ENCODE measurements around the gene STARD10.

The STARD10 gene

DNA sequence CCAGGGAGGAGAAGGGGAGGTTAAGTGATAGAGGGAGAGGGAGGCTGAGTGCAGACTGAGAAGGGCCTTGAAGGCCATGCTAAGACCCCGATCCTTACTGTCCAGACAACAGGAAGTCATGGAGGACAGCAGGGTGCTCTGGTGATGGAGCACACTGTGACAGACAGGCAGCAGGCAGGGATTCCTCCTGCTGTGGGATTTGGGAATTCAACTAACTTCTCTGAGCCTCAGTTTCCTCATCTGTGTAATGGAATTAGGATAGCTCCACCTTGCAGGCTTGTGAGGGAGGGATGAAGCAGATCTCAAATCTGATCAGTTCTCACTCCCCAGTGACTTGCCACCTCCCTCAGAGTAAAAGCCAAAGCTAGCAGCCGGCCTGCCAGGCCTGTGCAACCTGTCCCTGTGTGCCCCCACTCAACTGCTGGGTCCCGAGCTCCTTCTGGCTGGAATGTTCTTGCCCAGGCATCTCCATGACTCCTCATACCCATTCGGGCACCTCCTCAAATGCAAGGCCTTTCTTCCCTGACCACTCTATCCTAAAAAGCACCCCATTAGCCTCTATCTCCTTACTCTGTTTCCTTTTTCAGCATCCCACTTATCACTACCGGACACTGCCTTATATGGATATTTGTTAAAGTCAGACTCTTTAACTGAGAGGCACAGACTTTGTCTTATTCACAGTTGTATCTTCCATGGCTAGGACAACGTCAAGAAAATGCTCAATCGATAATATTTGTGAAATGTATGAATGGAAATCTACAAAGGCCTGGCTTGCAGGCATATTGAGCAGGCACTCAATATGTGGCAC is 51.1 kb downstream of the STARD10 start:
- DNase-seq: no peak

DNA sequence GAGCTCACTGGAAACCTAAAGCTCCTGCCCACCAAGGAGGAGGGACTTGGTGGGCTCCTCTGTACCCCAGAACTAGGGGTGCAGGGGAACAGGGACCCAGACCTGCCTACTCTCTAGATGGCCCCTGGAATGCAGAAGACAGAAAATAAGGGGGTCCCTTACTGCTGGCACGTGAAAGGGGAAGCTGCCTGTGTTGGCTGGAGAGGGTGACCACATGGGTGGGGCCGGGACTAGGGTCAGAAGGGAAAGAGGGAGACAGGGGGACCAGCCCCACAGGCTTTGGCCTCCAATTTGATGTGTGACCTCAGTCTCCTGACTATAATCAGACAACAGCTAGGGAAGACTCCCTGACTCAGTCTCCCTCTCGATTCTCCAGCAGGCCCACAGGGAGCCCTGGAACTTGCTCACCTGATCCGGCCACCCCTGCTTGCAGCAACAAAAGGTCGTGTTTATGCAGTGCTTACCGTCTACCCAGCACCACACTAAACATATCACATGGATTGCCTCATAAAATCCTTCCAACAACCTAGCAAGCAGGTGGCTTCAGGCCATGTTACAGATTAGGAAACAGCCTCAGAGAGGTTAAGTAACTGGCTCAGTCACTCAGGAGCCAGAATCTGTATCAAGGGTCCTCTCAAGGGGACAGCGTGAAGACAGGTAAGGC is 51.9 kb downstream of the STARD10 start:
- DNase-seq: peak in 1 of 3 experiments; percentile 9

DNA sequence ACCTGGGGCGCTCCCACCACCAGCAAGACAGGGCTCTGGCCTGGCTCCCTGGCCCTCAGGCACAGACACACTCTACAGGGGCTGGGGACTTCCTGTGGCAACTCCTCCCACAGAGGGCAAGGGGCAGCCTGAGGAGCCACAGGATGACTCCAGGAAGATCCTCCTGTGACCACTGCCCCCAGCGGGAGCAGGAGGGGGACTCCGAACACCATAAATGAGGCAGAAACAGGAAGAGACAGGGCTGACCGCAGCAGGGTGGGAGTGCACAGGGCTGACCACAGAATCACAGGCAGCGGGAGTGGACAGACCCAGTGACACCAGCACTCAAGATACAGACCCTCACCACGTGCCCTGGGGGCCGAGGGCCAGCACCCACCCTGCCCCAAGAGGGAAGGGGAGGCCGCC is 52.4 kb downstream of the STARD10 start:
- DNase-seq: no peak

DNA sequence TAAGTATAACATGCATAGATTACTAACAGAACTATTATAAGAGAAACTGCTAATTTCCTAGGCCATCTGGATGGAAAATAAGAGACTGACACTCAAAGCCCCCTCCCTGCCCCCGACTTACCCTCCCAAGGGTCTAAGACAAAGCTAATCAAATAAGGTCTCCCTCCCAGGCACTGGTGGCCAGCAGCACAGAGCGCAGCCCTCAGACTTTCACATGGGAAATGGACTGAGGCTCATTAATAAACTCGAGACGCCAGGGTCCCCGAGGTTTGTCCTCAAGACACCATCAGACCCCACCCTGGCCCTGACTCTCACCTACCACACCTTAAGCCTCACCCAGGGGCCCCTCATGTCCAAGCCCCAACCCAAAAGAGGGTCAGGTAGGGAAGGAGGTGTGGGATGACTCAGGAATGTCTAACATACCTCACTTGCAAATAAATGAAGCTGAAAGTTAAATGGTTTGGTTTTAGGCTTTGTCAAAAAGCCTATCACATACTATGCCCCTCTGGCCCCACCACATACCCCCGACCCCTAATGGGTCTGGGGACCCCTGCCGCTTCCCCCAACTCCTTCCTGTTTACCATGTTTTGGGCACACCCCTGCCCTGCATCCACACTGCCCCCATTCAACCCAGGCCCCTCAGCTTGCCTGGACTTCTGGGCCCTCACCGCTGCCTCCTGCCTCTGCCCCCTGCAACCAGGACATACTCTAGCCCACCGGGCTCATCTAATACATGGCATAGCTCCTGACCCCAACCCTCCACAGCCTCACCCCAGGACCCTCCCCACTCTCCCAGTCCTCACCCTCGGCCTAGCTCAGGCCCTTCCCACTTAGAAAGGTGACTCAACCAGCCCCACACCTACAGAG is 53.1 kb downstream of the STARD10 start:
- no peak for DNase-seq

DNA sequence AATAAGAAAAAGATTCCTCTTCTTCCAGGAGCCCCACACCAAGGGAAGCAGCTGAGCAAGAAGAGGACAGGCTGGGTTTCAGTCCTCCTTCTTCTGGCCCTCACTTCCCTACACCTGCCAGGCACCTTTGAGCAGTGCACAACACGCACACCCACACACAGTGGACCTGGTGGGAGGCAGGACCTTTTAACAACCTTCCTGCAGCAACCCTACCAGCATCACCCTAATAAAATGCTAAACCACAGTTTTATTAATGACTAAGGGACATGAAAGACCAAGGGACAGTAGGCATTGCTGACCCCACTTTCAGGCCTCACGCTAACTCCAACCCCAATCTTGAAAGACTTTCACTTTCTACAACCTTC is 53.8 kb downstream of the STARD10 start:
- DNase-seq: no peak

DNA sequence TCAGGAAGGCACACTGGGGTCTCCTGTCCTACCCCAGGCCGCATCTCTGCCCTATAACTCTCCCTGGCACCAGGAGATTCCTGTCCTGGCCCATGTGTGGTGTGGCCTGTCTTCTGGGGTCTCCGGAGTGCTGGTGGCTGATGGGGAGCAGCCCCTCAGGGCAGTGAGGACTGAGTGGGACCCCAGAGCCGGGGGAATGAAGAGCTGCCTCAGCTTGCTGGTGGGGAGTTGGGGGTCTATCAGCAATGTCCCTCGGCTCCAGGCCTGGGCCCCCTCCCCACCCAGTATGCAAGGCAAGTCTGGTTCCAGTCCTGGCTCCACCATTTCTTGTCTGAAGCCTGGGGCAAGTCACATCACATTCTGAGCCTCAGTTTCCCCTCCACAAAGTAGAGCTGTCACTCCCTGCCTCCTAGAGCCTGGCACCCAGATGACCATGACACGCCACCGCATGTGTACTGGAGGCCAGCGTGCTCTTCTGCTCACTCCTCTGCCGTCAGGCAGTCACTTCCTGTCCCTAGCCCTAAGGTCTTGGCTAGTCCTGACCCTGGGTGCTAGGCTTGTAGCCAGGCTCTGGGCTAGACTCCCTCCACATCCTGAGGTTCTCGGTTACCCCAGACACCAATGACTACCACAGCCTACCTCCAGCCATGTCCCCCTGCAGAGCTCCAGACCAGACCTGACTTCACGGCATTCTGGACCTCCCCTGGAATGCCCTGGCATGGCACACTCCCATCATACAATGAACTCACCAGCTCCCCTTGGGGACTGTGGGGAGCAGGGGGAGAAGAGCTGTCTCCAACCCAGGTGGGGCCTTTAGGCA is 54.4 kb downstream of the STARD10 start:
- DNase-seq: no peak

DNA sequence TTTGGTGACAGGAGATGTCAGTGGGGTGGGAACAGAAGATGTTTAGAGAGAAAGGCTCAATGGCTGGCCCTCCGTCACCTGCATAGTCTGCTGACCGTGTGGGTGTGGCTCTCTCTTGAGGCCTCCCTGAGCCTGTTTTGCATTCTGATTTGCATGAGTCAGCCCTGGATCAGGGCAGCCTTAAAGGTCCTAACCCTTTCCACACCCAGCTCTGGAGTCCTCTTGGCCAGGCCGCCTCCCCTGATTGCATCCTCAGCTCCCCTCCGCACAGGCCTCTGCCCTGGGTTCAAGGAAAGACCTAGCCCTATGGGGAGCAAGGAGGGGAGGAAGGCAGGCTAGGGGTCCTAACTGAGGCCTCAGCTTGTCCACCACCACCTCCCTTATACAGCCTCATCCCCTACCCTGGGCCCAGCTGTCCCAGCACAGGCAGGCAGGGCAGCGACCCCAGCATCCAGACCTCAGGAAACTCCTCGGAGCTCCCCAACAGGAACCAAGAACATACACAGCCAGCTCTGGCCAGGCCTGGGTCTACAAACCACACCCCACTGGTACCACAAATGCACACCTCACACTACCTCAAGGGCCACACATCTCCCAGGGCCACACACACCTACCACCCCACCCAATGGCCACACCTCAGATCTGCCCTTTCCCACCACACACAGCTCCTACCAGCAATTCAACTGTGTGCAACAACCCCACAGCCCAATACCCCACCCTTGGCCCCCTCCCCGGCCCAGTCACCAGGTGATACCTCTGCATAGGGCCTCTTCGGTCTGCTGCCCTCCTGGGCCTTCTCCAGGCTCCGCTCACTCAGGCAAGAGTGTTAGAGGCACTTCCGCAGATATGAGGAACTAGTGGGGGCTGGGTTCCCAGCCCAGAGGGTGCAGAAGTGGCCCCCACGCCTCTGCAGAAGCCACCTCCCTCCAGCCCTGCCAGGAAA is 55.4 kb downstream of the STARD10 start:
- no peak for DNase-seq

DNA sequence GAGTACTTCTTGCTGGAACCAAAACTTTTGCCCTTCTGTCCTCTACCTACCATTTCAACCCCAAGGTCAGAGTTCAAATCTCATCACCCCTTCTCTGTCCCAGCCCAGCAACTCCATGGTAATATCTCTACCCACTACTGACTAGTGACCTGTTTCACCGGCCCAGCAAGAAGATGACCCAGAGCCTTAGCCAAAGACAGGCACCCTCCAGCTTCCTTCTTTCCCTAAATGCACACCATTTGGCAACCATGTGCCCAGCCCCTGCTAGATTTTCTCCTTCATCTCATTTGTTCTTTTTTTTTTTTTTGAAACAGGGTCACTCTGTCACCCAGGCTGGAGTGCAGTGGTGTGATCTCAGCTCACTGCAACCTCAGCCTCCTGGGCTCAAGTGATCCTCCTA is 56.5 kb downstream of the STARD10 start:
- DNase-seq: no peak

DNA sequence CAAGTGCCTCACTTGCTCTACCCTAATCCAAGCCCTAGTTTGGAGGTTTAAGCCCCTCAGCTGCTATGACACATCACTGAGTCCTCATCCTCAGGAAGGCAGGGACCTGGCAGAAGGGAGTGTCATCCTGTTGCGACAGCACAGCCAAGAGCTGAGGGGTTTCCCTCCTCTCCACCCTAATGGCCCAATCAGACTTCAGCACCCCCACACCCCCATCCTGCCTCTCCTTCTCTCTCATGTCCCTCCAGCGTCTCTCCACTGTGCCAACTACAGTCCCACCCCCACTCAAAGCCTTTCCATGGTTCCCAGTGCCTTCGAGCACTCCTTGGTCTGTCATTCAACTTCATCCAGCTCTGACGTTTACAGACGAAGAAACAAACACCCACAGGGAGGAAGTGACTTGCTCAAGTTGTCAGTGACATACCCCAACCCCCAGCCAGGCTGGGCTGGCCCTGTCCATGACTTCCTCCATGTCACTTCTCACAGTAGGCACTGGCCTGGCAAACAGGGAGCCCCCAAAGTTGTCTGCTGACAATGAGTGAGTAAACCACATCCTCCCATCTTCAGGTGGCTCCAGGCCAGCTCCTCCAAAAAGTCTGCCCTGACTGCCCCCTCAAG is 57.3 kb downstream of the STARD10 start:
- no peak for DNase-seq

DNA sequence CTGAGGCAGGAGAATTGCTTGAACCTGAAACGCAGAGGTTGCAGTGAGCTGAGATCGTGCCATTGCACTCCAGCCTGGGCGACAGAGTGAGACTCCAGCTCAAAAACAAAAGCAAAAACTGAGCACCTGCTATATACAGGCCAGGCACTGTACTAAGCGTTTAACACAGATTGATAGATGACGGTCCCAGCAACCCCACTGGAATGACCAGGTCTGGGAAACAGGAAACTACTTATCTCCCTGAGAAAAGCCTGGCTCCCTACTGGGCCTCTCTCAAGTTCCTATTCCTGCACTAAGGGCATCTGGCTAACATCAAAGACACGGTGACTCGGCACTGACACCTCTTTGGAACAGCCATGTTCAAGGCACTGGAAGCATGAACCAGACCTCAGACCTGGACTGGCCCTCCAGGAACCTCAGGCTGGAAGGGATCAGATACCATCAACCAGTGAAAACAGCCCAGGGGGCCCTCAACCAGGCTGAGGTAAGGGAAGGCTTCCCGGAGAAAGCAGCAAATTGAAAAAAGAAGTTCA is 58.3 kb downstream of the STARD10 start:
- DNase-seq: peak in 1 of 3 experiments; percentile 19

DNA sequence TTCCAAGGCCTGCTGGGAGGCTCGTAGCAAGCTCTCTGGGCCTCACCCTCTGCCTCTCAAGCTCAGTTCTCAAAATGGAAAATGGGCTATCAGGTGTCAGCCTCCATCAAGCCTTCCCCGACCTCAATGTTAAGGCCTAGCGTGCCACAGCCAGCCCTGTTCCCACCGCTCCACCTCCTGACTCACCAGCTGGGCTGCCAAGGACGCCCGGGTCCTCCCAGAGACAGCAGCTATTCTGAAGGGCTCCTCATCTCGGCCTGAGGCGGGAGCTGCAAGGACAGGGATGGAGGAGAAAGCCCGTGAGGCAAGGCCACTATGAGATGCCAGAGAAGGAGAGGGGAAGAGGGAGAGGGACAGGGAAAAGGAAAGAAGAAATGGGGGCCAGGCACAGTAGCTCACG is 61.5 kb downstream of the STARD10 start:
- DNase-seq: peak in 1 of 3 experiments; percentile 72

DNA sequence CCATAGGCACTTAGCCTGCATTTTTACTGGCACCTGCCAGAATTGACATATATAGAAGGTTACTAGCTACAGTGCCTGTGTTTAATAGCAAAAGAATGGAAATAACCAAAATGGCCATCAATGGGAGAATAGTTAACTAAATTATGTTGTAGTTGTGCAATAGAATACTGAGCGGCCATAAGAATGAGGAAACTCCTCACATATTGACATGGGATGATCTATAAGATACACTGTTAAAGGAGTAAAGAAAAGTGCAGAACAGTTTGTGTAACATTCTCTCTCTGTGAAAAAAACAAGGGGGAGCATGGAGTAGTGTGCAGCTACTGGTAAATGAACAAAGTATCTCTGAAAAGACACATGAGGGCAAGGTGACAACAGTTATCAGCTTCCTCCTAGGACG is 63.1 kb downstream of the STARD10 start:
- DNase-seq: no peak

DNA sequence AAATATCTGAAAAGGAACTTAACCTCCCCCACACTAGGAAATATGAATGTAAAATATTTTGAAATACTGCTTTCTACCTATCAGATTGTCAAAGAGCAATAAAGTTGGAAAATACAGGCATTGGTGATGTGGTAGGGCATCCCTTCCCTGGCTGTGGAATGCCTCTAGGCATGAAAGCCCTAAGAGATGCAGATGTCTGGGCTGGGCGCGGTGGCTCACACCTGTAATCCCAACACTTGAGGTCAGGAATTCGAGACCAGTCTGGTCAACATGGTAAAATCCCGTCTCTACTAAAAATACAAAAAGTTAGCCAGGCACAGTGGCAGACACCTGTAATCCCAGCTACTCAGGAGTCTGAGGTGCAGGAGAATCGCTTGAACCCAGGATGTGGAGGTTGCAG is 63.6 kb downstream of the STARD10 start:
- DNase-seq: no peak

DNA sequence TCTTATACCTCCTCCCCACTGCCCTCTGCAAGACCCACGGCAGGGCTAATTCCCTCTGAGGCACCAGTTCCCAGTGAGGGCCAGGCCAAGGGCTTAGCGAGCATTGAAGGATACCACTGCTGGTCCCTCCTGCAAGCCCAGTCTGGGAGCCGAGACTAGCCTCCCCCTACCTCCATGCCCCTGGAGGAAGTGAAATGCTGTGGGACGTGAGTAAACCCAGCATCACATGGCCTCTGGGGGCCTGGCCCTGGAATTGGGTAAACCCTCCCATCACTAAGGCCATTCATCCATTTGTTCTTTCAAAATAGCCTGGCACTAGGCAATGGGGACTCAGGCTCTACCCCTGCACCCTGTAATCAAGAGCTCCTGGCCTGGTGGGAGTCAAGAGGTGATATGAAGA is 66.3 kb downstream of the STARD10 start:
- no peak for DNase-seq

DNA sequence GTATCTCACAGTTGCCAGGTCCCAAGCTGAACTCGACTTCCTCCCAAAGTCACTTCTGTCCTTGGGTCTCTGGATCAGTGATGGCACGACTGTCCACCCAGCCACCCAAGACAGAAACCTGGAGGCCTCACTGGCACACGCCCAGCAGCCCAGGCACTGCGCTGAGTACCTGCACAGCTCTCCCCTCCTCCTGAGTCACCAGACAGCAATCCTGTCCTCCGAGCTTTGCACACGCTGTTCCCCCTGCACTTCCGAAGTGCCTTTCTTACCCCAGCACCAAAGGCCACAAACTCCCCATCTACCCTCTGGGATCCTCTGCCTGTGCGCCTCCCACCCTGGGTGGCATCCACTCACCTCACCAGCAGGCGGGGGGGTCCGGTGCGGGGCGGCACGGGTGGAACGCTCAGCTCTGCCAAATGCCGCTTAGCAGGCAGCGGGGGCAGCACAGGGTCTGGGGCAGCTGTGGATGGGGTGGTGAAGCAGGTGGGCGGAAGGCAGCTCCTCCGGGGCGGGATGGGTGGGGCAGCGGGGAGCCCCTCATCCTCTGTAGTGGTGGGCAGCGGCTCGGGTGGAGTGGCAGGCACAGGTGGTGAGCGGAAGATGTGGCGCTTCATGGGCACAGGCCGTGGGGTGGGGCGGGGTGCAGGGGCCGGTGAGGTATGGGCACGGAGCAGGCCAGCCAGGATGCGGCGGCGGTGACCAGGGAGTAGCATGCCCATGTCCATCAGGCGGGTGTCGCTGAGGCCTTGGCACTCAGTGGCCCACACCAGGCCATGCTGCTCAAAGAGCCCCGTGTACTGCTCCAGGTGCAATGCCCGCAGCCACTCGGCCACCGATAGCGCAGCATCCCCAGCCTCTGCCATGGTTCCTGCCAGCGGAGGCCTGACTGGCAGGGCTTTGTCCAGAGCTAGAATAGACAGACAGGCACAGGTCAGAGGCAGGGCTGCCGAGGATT is 67.3 kb downstream of the STARD10 start:
- no peak for DNase-seq

DNA sequence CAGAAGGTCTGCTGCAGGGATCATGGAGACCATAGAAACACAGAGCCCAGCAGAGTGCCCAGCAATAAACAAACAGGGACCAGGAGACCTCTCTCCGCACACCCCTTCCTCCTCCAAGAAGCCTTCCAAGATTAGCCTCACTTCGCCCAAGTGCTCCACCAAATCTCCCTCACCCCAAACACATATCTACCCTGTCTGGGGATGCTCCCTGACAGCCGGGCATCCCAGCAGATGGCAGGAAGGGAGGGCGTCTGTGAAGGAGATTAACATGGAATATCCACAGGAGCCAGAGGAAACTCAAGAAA is 68.2 kb downstream of the STARD10 start:
- DNase-seq: no peak

DNA sequence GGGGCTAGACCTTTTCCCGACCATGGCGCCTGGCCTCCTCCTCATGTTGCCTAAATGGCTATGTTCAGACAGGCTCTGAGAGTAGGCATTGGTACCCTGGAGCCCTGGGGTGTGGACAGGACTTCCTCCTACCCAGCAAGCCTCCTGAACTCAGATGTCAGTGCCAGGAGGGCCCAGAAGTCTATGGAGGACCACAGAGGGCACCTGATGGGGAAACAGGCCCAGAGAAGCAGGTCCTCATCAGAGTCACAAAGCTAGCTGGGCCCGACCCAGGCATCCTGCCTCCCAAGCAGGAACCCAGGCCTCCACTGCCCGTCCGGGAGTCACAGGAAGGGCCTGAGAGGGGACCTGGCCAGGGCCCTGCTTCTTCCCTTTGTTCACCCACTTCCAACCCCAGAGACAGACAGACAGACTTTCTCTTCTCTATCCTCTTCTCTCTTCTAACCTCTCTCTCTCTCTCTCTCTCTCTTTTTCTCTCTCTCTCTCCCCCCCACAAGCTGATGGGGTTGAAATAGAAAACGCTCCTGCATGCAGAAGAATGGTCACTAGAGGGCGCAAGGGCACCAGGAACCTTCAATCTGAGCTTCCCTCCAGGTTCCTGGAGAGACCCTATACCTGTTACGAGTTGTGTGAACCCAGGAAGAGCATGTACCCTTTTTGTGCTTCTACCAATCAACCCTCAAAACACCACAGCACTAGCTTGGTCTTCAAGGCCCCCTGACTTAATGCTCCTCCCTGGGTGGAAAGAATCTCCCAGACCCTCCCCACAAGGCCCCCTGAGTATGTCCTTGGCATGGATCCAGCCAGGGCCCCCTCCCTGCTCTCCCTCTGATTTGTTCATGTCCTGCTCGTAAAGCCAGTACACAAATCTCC is 68.8 kb downstream of the STARD10 start:
- DNase-seq: peak; percentile 80 to 94 (median 82)

DNA sequence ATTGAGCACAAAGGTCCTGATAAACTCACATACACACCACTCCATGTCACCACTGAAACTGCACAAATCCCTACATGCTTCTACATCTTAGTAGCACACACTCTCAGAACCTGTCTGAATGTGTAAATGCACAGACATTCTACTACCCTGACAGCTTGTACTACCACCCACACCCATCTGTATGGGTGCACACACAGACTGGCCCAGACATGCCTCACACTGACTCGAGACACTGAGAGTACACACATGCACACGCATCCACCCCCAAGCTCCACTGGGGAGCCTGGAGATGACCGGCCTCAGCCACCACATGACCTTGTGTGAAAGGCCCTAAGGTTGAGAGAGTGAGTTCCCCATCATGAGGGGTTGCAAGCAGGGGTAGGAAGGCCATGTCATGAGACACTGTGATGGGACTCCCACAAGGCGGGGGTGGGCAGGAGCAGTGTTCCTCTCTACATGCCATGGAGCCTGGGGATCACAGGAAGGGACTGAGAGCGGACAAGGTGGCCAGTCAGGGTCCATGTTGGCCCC is 69.8 kb downstream of the STARD10 start:
- no peak for DNase-seq

All from NCI-H1417 (cell line).